A673 (cell line): ENCODE results near the gene GRK6.

Experiments used
- CTCF ChIP-seq: fragments of 300-800, 200-600 bp; sonication (generic); conservative IDR thresholded peaks from 2 replicates; pipeline ENCODE4 v1.5.1; 2017; ENCODE audit warnings: low read depth, mild to moderate bottlenecking, antibody characterized with exemption, low read length, moderate library complexity, mixed read lengths
- EZH2 ChIP-seq: fragments of 200-600 bp; sonication (generic); IDR thresholded peaks from 2 replicates; pipeline ENCODE4 v1.6.1; 2017; ENCODE audit warnings: borderline replicate concordance, low read depth, mild to moderate bottlenecking, mixed read lengths, antibody characterized with exemption, low read length; ENCODE audit not compliant: poor library complexity, severe bottlenecking

DNA sequence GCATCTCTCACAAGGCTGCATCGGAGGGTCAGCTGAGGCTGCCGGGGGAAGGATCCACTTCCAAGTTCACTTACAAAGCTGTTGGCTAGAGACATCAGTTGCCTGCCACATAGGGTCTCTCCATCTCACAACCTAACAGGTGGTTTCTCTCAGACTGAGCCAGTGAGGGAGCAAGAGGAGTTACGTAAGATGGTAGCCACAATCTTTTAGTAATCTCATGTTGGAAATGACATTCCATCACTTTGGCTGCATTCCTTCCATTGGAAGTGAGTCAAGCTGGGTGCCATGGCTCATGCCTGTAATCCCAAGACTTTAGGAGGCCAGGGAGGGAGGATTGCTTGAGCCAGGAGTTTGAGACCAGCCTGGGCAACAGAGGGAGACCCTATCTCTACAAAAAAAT, 7.4 kb upstream of the GRK6 start:
- TF ChIP-seq EZH2 = no peak
- no peak for TF ChIP-seq CTCF
